ENCODE results near the gene YY1. TPM values are rescaled to one million over a fixed set of nuclear protein-coding genes. Genes with fewer than 3 reads are reported as not detected.

YY1 gene
- total RNA-seq, 1 donor = 43.3 TPM

DNA sequence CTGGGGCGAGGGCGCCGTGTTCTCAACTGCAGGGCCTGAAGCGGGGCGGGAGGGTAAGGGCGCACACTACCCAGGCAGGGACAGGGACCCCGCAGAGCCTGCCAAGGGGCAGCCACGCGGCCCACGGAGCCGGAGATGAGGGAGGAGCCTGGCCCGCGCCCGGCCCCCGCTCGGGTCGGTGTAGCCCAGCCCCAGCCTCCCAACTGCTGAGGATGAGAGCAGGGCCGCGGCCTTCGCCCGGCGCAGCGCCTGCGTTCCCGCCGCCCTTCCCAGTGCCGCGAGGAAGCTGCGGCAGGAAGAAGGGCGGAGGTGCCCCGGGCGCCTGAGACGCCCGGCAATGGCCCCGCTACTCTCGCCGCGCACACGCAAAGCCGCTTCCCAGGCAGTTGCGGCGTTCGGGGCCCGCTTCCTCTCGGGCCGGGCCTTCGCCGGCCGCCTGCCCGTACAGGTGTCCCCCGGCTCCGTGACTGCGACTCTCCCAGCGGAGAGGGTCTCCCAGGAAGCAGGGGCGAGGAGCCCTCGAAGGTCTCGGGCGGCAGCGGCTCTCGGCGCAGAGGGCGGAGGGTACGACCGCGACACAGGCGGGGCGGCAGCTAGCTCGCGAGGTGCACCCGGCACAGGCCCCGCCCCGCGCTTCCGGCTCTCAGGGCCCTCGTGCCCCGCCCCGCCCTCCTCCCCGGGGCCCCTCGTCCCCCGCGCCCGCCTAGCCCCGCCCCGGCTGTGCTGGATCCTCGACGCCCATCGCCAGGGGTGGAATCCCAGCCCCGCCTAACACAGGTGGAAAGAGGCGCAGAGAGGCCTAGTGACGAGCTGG, 24.8 kb upstream of the YY1 start:
- H3K4me3 ChIP-seq (ENCODE audit: low read depth, low read length) = peak overlapping the region; percentile 65
- DNase-seq (ENCODE audit: low read depth) = peak; percentile 27
- TF ChIP-seq, protein P1, sequence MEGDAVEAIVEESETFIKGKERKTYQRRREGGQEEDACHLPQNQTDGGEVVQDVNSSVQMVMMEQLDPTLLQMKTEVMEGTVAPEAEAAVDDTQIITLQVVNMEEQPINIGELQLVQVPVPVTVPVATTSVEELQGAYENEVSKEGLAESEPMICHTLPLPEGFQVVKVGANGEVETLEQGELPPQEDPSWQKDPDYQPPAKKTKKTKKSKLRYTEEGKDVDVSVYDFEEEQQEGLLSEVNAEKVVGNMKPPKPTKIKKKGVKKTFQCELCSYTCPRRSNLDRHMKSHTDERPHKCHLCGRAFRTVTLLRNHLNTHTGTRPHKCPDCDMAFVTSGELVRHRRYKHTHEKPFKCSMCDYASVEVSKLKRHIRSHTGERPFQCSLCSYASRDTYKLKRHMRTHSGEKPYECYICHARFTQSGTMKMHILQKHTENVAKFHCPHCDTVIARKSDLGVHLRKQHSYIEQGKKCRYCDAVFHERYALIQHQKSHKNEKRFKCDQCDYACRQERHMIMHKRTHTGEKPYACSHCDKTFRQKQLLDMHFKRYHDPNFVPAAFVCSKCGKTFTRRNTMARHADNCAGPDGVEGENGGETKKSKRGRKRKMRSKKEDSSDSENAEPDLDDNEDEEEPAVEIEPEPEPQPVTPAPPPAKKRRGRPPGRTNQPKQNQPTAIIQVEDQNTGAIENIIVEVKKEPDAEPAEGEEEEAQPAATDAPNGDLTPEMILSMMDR (IDR thresholded peaks at IDR 0.05; ENCODE audit: insufficient read depth, low read length) = no peak

DNA sequence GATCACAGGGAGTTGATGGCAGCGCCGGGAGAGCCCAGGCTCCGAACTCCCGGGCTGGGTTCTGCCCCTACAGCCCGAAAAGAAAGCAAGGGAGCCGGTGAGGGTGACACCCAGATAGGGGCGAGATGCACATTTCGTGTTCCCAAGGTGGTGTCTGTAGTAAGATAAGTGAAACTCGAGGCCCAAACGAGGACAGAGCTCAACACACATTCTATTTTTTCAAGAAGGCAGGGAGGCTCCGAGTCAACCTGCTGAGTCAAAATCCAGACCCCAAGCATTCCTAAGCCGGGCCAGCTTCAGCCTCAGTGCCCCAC, 24.2 kb upstream of the YY1 start:
- DNase-seq (ENCODE audit: low read depth) = no peak
- TF ChIP-seq, protein P1 (IDR thresholded peaks at IDR 0.05; ENCODE audit: insufficient read depth, low read length) = no peak
- H3K4me3 ChIP-seq (ENCODE audit: low read depth, low read length) = peak overlapping the region; percentile 33

DNA sequence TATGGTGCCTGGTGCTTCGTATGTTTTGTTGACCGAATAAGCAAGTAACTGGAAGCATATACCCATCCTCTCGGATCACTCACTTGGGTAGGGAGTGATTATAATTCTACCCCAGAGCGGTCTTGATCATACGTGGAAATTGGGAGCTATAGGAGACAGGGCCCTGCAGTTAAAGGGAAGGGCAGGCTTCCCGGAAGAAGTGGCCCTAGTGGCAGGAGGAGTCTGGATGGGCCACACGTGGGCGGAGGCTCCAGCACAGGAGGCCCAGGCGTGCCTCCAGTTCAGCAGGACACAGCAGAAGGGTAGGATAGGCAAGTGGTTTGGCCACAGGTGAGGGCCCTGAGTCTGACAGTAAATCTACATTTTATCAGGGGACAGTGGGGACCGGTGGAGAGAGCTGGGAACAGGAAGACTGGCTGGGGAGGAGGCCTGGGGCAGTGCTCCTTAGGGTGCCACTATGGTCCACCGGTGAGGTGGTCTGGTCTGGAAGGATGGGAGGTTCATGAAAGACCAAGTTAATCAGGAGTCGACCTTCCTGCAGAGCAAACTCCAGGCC, 23.5 kb upstream of the YY1 start:
- no peak overlapping the region for H3K4me3 ChIP-seq (ENCODE audit: low read depth, low read length)
- DNase-seq (ENCODE audit: low read depth) = no peak
- TF ChIP-seq, protein P1 (IDR thresholded peaks at IDR 0.05; ENCODE audit: insufficient read depth, low read length) = no peak

DNA sequence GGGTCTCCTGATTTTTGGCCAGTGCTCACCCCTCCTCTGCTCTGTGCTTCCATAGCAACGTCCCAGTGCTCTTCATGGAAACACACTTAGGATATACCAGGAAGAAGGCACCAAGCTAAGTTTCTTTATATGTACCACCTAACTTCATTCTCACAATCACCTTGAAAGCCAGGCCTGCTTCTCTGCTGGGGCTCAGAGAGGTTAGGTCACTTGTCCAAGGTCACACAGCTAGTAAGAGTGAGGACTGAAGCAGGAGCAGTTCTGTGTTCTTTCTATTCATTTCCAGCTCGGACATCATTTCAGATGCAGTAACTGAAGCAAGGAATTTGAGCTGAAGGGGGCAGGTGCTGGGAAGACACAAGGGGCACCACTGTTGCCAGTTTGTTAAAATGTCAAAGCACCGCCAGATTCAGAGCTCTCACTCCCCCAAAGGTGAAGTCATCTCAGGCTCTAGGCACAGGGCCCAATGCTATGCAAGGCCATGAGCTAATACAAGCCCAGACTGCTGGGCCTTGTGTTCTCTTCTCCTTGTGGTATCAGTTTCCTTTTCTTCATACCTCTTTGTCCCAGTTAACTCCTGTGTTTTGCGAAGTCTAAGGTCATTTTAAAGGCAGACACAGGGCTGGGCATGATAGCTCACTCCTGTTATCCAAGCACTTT, 19.7 kb upstream of the YY1 start:
- no peak overlapping the region for H3K4me3 ChIP-seq (ENCODE audit: low read depth, low read length)
- TF ChIP-seq, protein P1 (IDR thresholded peaks at IDR 0.05; ENCODE audit: insufficient read depth, low read length) = no peak
- DNase-seq (ENCODE audit: low read depth) = peak; percentile 20

DNA sequence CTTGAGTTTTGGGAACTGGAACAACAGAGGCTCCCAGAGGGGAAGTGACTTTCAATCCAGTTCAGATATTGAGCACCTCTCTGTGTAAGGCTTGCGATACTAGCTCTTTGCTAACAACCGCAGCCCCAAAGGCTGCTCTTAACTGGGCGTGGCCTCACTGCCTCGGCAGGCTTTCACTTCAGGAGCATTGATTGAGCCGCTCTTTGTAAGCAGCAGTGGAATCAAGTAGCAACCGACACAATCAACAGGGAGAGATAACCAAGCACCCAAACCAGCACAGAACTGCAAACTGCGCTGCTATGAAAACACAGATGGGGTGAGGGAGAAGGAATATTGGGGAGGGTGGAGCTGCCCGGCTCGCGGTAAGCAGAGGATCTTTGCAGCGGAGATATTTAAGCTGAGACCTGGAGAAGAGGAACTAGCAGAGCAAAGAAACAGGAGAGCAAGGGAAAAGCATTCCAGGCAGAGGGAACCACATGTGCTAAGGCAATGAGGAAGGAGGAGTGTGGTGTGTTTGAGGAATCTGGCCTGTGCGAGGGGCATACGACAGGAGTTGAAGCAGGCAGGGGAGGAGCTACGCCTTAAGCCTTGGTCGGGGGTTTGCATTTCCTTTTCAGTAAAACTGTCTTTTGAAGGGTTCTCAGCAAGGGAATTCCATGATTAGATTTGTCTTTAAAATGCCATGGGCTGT, 17.3 kb upstream of the YY1 start:
- TF ChIP-seq, protein P1 (IDR thresholded peaks at IDR 0.05; ENCODE audit: insufficient read depth, low read length) = no peak
- DNase-seq (ENCODE audit: low read depth) = peak; percentile 58
- H3K4me3 ChIP-seq (ENCODE audit: low read depth, low read length) = peak overlapping the region; percentile 60

DNA sequence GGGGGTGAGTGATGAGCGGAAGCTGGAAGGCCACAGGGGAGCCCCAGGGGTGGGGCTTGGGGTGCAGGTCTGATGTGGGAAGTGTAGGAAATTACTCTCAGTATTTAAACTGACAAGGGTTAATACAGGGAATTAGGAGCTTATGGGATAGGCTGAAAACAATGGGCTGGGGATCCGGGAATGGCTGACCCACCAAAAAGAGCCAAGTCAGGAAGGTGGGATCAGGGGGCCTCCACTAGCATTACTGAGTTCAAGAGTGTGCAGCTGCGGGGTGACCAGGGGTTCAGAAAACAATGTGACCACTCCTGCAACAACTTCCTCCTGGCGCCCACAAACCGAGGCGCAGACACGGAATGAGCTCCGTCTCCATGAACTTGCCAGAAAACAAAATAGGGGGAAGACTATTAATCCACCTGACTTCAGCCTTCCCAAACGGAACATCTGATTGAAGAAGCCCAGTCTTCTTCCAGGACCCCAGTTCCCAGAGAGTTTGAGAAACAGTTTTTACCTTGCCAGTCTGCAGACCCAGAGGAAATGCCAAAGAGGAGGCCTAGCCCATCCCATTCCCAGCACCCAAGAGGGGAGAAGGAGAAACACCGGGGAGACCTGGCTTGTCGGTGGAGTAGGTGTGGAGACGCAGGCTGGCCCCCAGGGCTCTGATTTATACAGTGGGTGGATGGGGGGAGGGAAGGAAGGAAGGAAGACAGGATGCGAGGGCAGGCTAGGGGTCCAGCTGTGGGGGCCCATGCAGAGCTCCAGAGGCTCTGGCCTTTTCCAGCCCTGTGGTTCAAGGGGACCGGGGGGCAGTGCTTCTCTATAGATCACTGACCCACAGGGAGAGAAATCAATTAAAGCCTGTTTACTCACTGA, 16.5 kb upstream of the YY1 start:
- no peak overlapping the region for H3K4me3 ChIP-seq (ENCODE audit: low read depth, low read length)
- no peak for DNase-seq (ENCODE audit: low read depth)
- TF ChIP-seq, protein P1 (IDR thresholded peaks at IDR 0.05; ENCODE audit: insufficient read depth, low read length) = no peak
